Pancreas (tissue), 10 donors: ENCODE results near the gene LGI2. TPM values are rescaled to one million over a fixed set of nuclear protein-coding genes. Genes with fewer than 3 reads are reported as not detected.
"Not testable (repeated sequence)": the region's sequence is repeated elsewhere in the genome, so short reads cannot be mapped to it uniquely, and the experiment has no call there.

ENCODE experiments used
- ATAC-seq, 4 donors: fragments of 200-7000 bp; cut with Tn5 transposase; one replicate each; pipeline versions ENCODE4 v1.8.0 to v1.9.1; 2020; ENCODE audit warnings: mild to moderate bottlenecking in 4 of 4, moderate library complexity in 4 of 4
- DNase-seq, 6 donors: peaks; one replicate each; pipeline ENCODE4 v3.0.0-alpha.2; 2020
- FAIRE-seq: peaks from 2 replicates; lab custom pipeline; 2012; peaks lifted over from hg19 to GRCh38; lab: Jason Lieb, UNC
- H3K27ac ChIP-seq, 4 donors: fragments of 200-600 bp; sonication (generic); 1 replicate in 3 of 4; 2 replicates in 1 of 4; pipeline versions ENCODE4 v1.5.0 to v1.8.0; 2020
- H3K27me3 ChIP-seq, 4 donors: fragments of 200-600 bp; one replicate each; pipeline ENCODE4 v1.8.0; 2021
- H3K36me3 ChIP-seq, 3 donors: fragments of 200-600 bp; sonication (generic) in 1 of 3; one replicate each; pipeline versions ENCODE4 v1.5.0 to v1.8.0; 2020 to 2021
- H3K4me1 ChIP-seq, 3 donors: fragments of 200-600 bp; one replicate each; pipeline ENCODE4 v1.8.0; 2021
- H3K4me3 ChIP-seq, 4 donors: fragments of 200-600 bp; sonication (generic) in 2 of 4; one replicate each; pipeline versions ENCODE4 v1.5.0 to v1.8.0; 2020 to 2021
- H3K9me3 ChIP-seq, 4 donors: fragments of 200-600 bp; one replicate each; pipeline ENCODE4 v1.8.0; 2021
- CTCF ChIP-seq, 4 donors: fragments of 200-600 bp; sonication (generic) in 3 of 4; IDR thresholded peaks; one replicate each; pipeline versions ENCODE4 v1.5.0 to v1.8.0; 2021; ENCODE audit warnings: antibody characterized with exemption in 4 of 4
- WGBS, 2 donors: extraction: QIAGEN DNeasy Blood & Tissue Kit; methylation state at CpG; one replicate each; pipeline ENCODE4 v1.1.7; 2013; 5-methylcytosine and 5-hydroxymethylcytosine counted together
- intact Hi-C, 3 donors: fragments of 100-400 bp; cut with DNase I; formaldehyde crosslinking; loops; one replicate each; pipeline versions ENCODE4 v1.11.1 to v1.14.2; 2022
- polyA plus RNA-seq, 2 donors: library from polyadenylated mRNA; stranded (reverse); fragments of 200-250 nt; gene quantifications; one replicate each; pipeline ENCODE4 v1.2.3, GENCODE V29; 2013
- total RNA-seq, 6 donors: library from RNA; stranded (reverse); fragmentation: NEBNext Ultra II Directional in 4 of 6; extraction: Animal tissue kit (Norgen Biotek cat#: 25700) in 4 of 6; gene quantifications; one replicate each; pipeline versions ENCODE4 v1.2.1 to v1.2.4, GENCODE V29; 2021 to 2023
- donor health status: healthy with polysubstance abuse.
- donor health status: DM: no; HTN: no; CAD: no; lungs with moderate emphysema.
- donor health status: DM: no; HTN: no; CAD: no.
- donor health status: control.
- donor health status: control.
- donor health status: Bipolar disorder and iron deficiency.
- donor health status: DM: yes; HTN: yes; CAD: no.
- donor health status: DM: no; HTN: no; CAD: no.
- donor health status: DM: no; HTN: no; CAD: no.
- donor health status: DM: yes; HTN: yes; CAD: no.

LGI2 gene
- total and polyA plus RNA-seq, 8 donors: 0.22 to 1.7 (median 0.70) TPM

GRCh38 chr4:25065431-25065858, 34.7 kb upstream of the LGI2 start:
- no peak for DNase-seq
- Histone ChIP-seq H3K36me3 (no peaks in the 10 kb centered on the region), H3K27me3 (no peaks in the 10 kb centered on the region), H3K27ac (no peak overlapping the region), H3K9me3 (no peaks in the 10 kb centered on the region), H3K4me1 (no peaks in the 10 kb centered on the region), H3K4me3 (no peak overlapping the region)
- intact Hi-C loops: no loop called here
- no peak for ATAC-seq
- TF ChIP-seq CTCF (IDR thresholded peaks at IDR 0.05): no peak
- WGBS, 2 donors: 37 to 40% methylated on average over 5 of the region's 5 CpGs
- no peak for FAIRE-seq

- H3K27ac ChIP-seq, H3K4me3 ChIP-seq, H3K27me3 ChIP-seq, ATAC-seq, H3K4me1 ChIP-seq, FAIRE-seq, intact Hi-C loops, H3K36me3 ChIP-seq, H3K9me3 ChIP-seq, DNase-seq: not testable (repeated sequence)
- WGBS, 2 donors: 97 to 100% methylated on average over 1 of the region's 1 CpG
Observed at GRCh38 chr4:25064447-25064846, 33.7 kb upstream of the LGI2 start.

- H3K9me3 ChIP-seq: no peaks in the 10 kb centered on the region
- no peak for DNase-seq
- 68 to 72% methylated on average over 3 of the region's 3 CpGs for WGBS, 2 donors
- no peak for FAIRE-seq
- H3K36me3 ChIP-seq: no peaks in the 10 kb centered on the region
- TF ChIP-seq CTCF (IDR thresholded peaks at IDR 0.05): no peak
- intact Hi-C loops: no loop called here
- H3K27me3 ChIP-seq: no peaks in the 10 kb centered on the region
- no peak overlapping the region for H3K27ac ChIP-seq
- no peaks in the 10 kb centered on the region for H3K4me1 ChIP-seq
- no peak for ATAC-seq
- H3K4me3 ChIP-seq: no peak overlapping the region
Observed at GRCh38 chr4:25063116-25063515, 32.4 kb upstream of the LGI2 start.

- DNase-seq (no peak), FAIRE-seq (no peak), ATAC-seq (no peak)
- WGBS, 2 donors: 97 to 100% methylated on average over 1 of the region's 1 CpG
- Histone ChIP-seq H3K36me3 (no peaks in the 10 kb centered on the region), H3K9me3 (no peaks in the 10 kb centered on the region), H3K4me3 (no peak overlapping the region), H3K27ac (no peak overlapping the region), H3K4me1 (no peaks in the 10 kb centered on the region), H3K27me3 (no peaks in the 10 kb centered on the region)
- intact Hi-C loops: no loop called here
- no peak for TF ChIP-seq CTCF (IDR thresholded peaks at IDR 0.05)
Observed at GRCh38 chr4:25062098-25062497, 31.4 kb upstream of the LGI2 start.

GRCh38 chr4:25061602-25062001, 30.9 kb upstream of the LGI2 start:
- no peak overlapping the region for H3K4me3 ChIP-seq
- intact Hi-C loops: no loop called here
- no peak for DNase-seq
- TF ChIP-seq CTCF (IDR thresholded peaks at IDR 0.05): no peak
- ATAC-seq: no peak
- 89 to 90% methylated on average over 4 of the region's 4 CpGs for WGBS, 2 donors
- FAIRE-seq: no peak
- H3K36me3 ChIP-seq: no peaks in the 10 kb centered on the region
- H3K27ac ChIP-seq: no peak overlapping the region
- H3K27me3 ChIP-seq: no peaks in the 10 kb centered on the region
- H3K4me1 ChIP-seq: no peaks in the 10 kb centered on the region
- H3K9me3 ChIP-seq: no peaks in the 10 kb centered on the region
